K562 (cell line): ENCODE measurements around the gene GAB2. TPM values are rescaled to one million over a fixed set of nuclear protein-coding genes. Genes with fewer than 3 reads are reported as not detected.

ENCODE experiments used
- ATAC-seq: fragments of 200-7000 bp; cut with Tn5 transposase; 3 replicates; pipeline ENCODE4 v1.9.1; 2020; ENCODE audit warnings: moderate library complexity
- BruUV-seq: library from RNA; stranded (reverse); fragments of 400-500 nt; replicated peaks from 2 replicates; lab custom pipeline; 2021; lab: Mats Ljungman, UMichigan
- CTCF ChIA-PET: fragments of 300-600 bp; formaldehyde crosslinking; extraction: SDS; loops from one replicate; lab custom pipeline; 2021; ENCODE audit warnings: low intra/inter-chr PET ratio; lab: Yijun Ruan, JAX
- POLR2A ChIA-PET: fragments of 300-600, 350-650 bp; sonication (Branson Sonifier 250); formaldehyde crosslinking; extraction: SDS; loops from one replicate; lab custom pipeline; 2021; ENCODE audit warnings: antibody characterized with exemption, inconsistent platforms; lab: Yijun Ruan, JAX
- DNase-seq, 4 experiments: peaks; one replicate each; pipeline versions ENCODE4 v3.0.0 to v3.0.0-alpha.2; 2011 to 2018; ENCODE audit warnings: low spot score in 3 of 4, mixed read lengths in 3 of 4; ENCODE audit errors: extremely low read depth in 1 of 4
- FAIRE-seq: peaks from 2 replicates; lab custom pipeline; 2011; peaks lifted over from hg19 to GRCh38; lab: Jason Lieb, UNC
- H2AFZ ChIP-seq: 2 replicates; pipeline ENCODE4 v1.6.0; 2011; ENCODE audit warnings: low read depth, low read length, control low read depth, inconsistent platforms
- H3K27ac ChIP-seq: fragments of 200-600 bp; 3 replicates; pipeline ENCODE4 v1.8.0; 2011; ENCODE audit warnings: low read depth, mild to moderate bottlenecking, control low read depth, inconsistent platforms, low read length, moderate library complexity, mixed read lengths; ENCODE audit errors: extremely low read depth
- H3K27me3 ChIP-seq, 2 experiments: fragments of 300-600 bp in 1 of 2; 2 replicates in 1 of 2; 3 replicates in 1 of 2; pipeline versions ENCODE4 v1.6.0 to v1.8.0; 2011; ENCODE audit warnings: inconsistent platforms in 2 of 2, low read length in 2 of 2, mild to moderate bottlenecking in 1 of 2, mixed read lengths in 1 of 2, moderate library complexity in 1 of 2; ENCODE audit not compliant: control insufficient read depth in 2 of 2, insufficient read depth in 2 of 2
- H3K36me3 ChIP-seq: fragments of 300-600 bp; 3 replicates; pipeline ENCODE4 v1.8.0; 2011; ENCODE audit warnings: mild to moderate bottlenecking, low read length, inconsistent platforms; ENCODE audit not compliant: control insufficient read depth, insufficient read depth
- H3K4me1 ChIP-seq, 2 experiments: fragments of 200-600 bp in 1 of 2; replicated peaks in 1 of 2; 2 replicates in 1 of 2; 3 replicates in 1 of 2; pipeline versions ENCODE4 v1.5.1 to v1.8.0; 2011; ENCODE audit warnings: inconsistent platforms in 2 of 2, low read length in 2 of 2, mild to moderate bottlenecking in 1 of 2, mixed read lengths in 1 of 2, moderate library complexity in 1 of 2; ENCODE audit not compliant: control insufficient read depth in 2 of 2, insufficient read depth in 2 of 2
- H3K4me2 ChIP-seq: 2 replicates; pipeline ENCODE4 v1.6.1; 2011; ENCODE audit warnings: low read length, control low read depth, inconsistent platforms, mixed read lengths; ENCODE audit not compliant: insufficient read depth
- H3K4me3 ChIP-seq: fragments of 200-600 bp; sonication (generic), shearing (Covaris generic); 2 replicates; pipeline ENCODE4 v1.5.1; 2016; ENCODE audit warnings: control low read depth, inconsistent platforms
- H3K79me2 ChIP-seq: fragments of 200-600 bp; 3 replicates; pipeline ENCODE4 v1.8.0; 2011; ENCODE audit warnings: low read length, inconsistent platforms; ENCODE audit not compliant: control insufficient read depth, insufficient read depth
- H3K9ac ChIP-seq, 2 experiments: 2 replicates each; pipeline versions ENCODE4 v1.6.0 to v1.6.1; 2011; ENCODE audit warnings: low read depth in 2 of 2, low read length in 2 of 2, control low read depth in 1 of 2, inconsistent platforms in 1 of 2, mild to moderate bottlenecking in 1 of 2, mixed read lengths in 1 of 2; ENCODE audit not compliant: insufficient read depth in 1 of 2
- H3K9me1 ChIP-seq: one replicate; pipeline ENCODE4 v1.6.0; 2011; ENCODE audit warnings: inconsistent platforms, mild to moderate bottlenecking, low read length, moderate library complexity; ENCODE audit not compliant: control insufficient read depth, insufficient read depth
- H3K9me3 ChIP-seq: replicated peaks from 2 replicates; pipeline ENCODE4 v1.5.1; 2011; ENCODE audit warnings: low read depth, low read length, inconsistent platforms; ENCODE audit not compliant: control insufficient read depth, insufficient read depth
- H4K20me1 ChIP-seq: replicated peaks from 2 replicates; pipeline ENCODE4 v1.6.1; 2011; ENCODE audit warnings: low read length, inconsistent platforms, mixed read lengths; ENCODE audit not compliant: control insufficient read depth, insufficient read depth
- HDAC3 ChIP-seq: fragments of 450-650 bp; IDR thresholded peaks from 2 replicates; pipeline ENCODE4 v1.6.1; 2018; ENCODE audit warnings: borderline replicate concordance, mild to moderate bottlenecking, moderate library complexity; ENCODE audit not compliant: partially characterized antibody
- ILK ChIP-seq: fragments of 450-650 bp; IDR thresholded peaks from 2 replicates; pipeline ENCODE4 v1.6.1; 2016; ENCODE audit warnings: missing genetic modification characterization, low read depth, mild to moderate bottlenecking, missing compliant biosample characterization, moderate library complexity, borderline replicate concordance
- MTA1 ChIP-seq: fragments of 450-650 bp; IDR thresholded peaks from 2 replicates; pipeline ENCODE4 v1.6.1; 2017; ENCODE audit warnings: borderline replicate concordance
- RBM14 ChIP-seq: fragments of 200-400 bp; formaldehyde crosslinking; IDR thresholded peaks from 2 replicates; pipeline ENCODE4 v1.6.1; 2018; ENCODE audit warnings: low read depth, mild to moderate bottlenecking, low read length, moderate library complexity, borderline replicate concordance; ENCODE audit not compliant: insufficient read depth
- ZBTB12 ChIP-seq: fragments of 250-450 bp; sonication (Bioruptor Pico); IDR thresholded peaks from 2 replicates; pipeline ENCODE4 v1.4.0; 2020
- ZNF280A ChIP-seq: fragments of 450-650 bp; IDR thresholded peaks from 2 replicates; pipeline ENCODE4 v1.6.1; 2018; ENCODE audit warnings: mild to moderate bottlenecking, low read depth; ENCODE audit not compliant: partially characterized antibody
- WGBS: fragments of 100-300 bp; shearing (Covaris generic); methylation state at CpG from one replicate; pipeline ENCODE4 v1.1.6; 2016; ENCODE audit warnings: low coverage, mixed read lengths; ENCODE audit not compliant: insufficient coverage; ENCODE audit errors: missing lambda C conversion rate; 5-methylcytosine and 5-hydroxymethylcytosine counted together
- in situ Hi-C: fragments of 300-500 bp; cut with MboI; formaldehyde crosslinking; loops from 4 replicates; pipeline ENCODE4 v1.15.0; 2018; ENCODE audit warnings: inconsistent platforms, mixed read lengths
- intact Hi-C: fragments of 100-400 bp; cut with micrococcal nuclease; formaldehyde crosslinking; loops from 2 replicates; pipeline ENCODE4 v1.14.2; 2022
- polyA plus RNA-seq, 8 experiments: library from polyadenylated mRNA; depleted of rRNA in 4 of 8; stranded (reverse) in 5 of 8; unstranded in 3 of 8; fragments of >200 nt; fragmentation: Nextera tagmentation in 2 of 8; fragmentation: Illumina TruSeq in 1 of 8; extraction: Ambion mirVana in 2 of 8; extraction: Trizol in 1 of 8; gene quantifications; 2 replicates each; pipeline versions ENCODE4 v1.2.1 to v1.2.3, GENCODE V29; 2011 to 2014; ENCODE audit warnings: inconsistent platforms in 1 of 8, missing spikeins in 1 of 8
- total RNA-seq, 7 experiments: library from RNA; depleted of rRNA in 6 of 7; stranded (reverse); fragments of >200 nt in 6 of 7; fragmentation: Illumina TruSeq in 2 of 7; extraction: Trizol in 2 of 7; gene quantifications; 2 replicates each; pipeline versions ENCODE4 v1.2.1 to v1.2.3, GENCODE V29; 2011 to 2021; ENCODE audit warnings: low replicate concordance in 1 of 7

The GAB2 gene
- total and polyA plus RNA-seq, 9 of the 15 experiments (the other 6 are each of a cell fraction or from before 2014, with no cell fraction given) = 2.3 to 35.2 (median 16.1) TPM

DNA sequence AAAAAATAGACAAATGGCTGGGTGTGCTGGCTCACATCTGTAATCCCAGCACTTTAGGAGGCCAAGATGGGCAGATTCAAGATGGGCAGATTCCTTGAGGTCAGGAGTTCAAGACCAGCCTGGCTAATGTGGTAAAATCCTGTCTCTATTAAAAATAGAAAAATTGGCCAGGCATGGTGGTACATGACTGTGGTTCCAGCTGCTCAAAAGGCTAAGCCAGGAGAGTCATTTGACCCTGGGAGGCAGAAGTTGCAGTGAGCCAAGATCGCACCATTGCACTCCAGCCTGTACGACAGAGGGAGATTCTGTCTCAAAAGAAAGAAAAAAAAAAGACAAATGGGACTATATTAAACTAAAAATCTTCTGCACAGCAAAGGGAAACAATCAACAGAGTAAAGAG, 173.5 kb downstream of the GAB2 start:
- CTCF ChIA-PET = no interaction called here

More for the DNA sequence above, 173.5 kb downstream of the GAB2 start:
- DNase-seq (no peak), ATAC-seq (no peak), FAIRE-seq (no peak)
- Histone ChIP-seq H3K36me3 (peaks cover 32% of the 10 kb centered on the region), H3K27me3 (no peaks in the 10 kb centered on the region), H2AFZ (no peak overlapping the region), H3K4me1 (no peaks in the 10 kb centered on the region), H3K9ac (no peak overlapping the region), H3K4me3 (no peak overlapping the region), H3K4me2 (no peak overlapping the region), H3K9me3 (peaks cover 9% of the 10 kb centered on the region), H4K20me1 (no peaks in the 10 kb centered on the region), H3K27ac (no peak overlapping the region), H3K79me2 (no peaks in the 10 kb centered on the region), H3K9me1 (no peaks in the 10 kb centered on the region)
- in situ Hi-C loops = no loop called here
- WGBS = 78% methylated on average over 2 of the region's 2 CpGs
- TF ChIP-seq RBM14 = no peak
- no peak for TF ChIP-seq ILK (tag)
- TF ChIP-seq HDAC3 = no peak
- TF ChIP-seq ZNF280A = no peak
- TF ChIP-seq ZBTB12 (CRISPR knock-in tag) = no peak
- no peak for TF ChIP-seq MTA1
- BruUV-seq = no TSS peak
- POLR2A ChIA-PET = interaction anchor here (0.7 to 1.2 kb wide), 2 partner anchors 13 to 49 kb away, joined by 3 to 4 read pairs; no protein-coding TSS in a partner anchor
- intact Hi-C loops = no loop called here
